UCSD-AML1 (cell line): Measurements from ENCODE around the gene EXOC3L4.

Experiments
- DNase-seq: peaks from one replicate; lab custom pipeline; 2025; ENCODE audit not compliant: unreplicated experiment; lab: John Stamatoyannopoulos, UW

Gene EXOC3L4

DNA sequence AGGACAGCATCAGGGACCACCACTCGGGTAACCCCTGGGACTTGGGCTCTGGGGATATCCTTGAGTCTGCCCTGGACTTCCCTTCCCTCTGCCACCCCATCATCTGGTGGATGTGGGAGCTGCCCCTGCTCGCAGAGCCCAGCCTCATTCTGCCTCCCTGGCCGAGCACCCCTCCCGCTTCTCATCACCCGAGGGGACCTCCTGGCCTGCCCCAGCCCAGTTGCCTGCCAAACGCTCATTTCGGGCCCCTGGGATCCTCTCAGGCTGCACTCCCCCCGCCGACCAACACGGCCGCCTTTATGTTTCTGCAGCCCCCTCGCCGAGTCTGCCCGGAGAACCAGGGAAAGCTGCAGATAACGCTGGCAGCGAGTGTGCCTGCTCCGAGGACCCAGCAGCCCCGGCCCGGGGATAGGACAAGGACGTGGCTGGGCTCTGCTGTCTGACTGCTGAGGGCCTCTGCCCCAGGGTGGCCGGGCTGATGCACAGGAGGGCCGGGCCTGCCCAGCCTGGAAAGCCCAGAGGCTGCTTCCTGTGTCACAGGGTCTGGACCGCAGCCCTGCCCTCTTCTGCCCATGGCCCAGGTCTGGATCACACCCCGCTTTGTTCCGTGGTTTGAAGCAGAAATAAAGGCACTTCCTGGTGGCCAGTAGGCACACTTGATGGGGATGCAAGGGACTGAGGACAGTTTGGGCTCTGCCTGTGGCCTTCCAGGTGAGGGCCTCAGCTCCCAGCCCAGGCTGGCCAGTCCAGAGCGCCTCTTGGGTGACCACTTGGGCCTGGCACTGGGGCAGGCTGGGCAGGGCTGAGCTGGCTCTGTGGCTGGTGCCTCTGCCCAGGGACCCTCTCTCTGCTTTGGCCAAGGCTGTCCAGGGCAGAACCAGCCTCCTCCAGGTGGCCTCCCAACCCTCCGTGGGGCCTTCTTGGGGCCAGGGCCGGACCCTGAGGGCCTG lies 4.9 kb upstream of the EXOC3L4 start:
- DNase-seq, result peak; percentile 44

DNA sequence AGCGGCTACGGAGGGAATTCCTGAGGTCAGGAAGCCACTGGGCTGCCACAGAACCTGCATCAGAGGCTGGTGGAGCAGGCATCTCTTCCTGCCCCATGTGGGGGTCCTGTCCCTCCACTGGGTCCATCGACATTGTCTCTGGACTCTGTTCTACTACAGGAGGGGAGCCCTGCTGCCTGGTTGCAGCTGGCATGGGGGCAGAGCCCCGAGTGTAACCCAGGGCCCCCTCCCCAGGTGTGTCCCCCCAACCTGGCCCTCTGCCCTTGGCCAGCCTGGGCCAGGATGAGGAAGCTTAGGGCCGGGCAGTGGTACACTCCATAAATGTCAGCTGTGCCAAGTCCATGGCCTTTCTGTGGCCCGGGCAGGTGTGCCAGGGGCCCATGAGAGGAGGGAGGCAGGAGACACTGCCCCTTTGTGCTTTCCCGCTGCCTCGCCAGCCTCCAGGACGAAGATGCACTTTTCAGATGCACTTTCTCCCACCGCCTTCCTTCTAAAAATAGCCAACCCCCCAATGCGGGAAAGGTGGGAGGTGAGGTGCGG lies 4.0 kb upstream of the EXOC3L4 start:
- no peak for DNase-seq

DNA sequence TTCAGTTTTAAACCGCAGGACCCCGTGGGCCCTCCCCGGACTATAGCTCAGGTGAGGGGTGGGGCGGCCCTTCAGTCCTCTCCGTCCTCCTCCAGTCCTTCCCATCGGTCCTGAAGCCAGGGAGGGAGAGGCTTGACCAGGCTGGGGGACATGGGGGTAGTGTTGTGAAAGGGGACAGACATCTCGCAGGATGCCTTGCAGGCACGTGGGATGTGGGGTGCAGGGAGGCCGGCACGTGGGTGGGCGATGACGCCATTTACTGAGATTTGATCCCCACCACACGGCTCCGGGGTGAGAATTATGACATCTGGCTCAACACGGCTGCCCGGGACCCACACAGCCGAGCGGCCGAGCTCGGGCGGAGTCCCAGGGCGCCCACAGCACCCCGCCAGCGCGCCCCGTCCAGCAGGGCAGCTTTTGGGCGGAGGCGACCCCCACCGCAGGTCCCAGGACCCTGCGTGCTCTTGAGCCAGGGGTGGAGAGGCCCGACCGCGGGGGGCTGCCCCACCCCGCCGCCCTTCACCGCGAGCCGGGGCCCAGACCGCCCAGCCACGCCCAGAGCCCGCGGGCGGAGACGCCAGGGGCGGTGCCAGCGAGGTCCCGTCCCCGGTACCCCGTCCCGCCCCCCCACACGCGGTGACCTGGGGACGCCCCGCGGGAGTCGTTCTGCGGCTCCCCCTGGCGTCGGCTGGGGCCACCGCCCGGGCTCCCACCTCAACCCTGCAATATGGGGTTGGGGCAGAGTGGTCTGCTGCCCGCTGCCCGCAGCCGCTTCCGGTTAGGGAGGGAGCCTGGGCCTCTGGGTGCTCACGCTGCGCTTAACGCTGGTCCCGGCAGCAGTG lies 3.3 kb upstream of the EXOC3L4 start:
- peak; percentile 82 for DNase-seq

DNA sequence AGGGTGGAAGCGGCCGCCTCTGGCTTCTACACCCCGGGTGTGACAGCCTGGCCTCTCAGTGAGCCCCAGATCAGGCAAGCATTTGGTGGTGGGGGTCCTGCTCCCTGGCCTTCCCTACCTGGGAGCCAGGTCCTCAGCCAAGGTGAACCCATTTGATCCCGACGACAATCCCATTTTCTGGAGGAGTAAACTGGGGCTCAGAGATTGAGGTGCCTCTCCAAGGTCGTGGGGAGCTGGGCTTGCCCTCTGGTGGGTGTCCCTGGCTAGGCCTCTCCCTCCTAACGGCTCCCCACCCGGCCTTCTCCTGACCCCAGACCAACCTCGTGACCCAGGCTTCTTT lies 2.7 kb upstream of the EXOC3L4 start:
- DNase-seq, result no peak

DNA sequence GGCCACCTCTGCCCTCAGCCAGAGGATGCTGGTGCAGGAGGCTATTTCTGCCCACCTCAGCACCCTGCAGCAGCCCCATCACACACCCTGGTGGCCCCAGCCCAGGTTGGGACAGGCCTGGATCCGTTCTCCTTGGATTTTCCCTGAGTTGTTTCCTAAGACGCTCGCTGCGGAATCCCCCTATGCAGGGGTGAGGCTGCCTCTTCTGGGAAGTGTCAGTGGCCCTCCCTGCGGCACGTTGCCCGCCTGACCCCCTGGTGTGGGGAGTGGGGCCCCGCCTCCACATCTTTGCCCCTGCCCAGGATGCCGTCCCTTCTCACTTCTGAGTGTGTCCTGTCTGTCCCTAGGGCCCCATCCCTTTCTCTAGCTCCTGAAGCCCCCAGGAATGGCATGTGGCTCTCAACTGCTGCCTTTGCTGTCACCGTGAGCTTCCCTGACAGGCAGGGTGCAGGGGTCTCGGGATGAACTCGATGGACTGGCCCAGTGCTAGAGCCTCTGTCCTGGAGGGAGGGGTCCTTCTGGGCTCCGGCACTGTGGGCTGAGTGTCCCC lies 594 bp upstream of the EXOC3L4 start:
- DNase-seq, result no peak

DNA sequence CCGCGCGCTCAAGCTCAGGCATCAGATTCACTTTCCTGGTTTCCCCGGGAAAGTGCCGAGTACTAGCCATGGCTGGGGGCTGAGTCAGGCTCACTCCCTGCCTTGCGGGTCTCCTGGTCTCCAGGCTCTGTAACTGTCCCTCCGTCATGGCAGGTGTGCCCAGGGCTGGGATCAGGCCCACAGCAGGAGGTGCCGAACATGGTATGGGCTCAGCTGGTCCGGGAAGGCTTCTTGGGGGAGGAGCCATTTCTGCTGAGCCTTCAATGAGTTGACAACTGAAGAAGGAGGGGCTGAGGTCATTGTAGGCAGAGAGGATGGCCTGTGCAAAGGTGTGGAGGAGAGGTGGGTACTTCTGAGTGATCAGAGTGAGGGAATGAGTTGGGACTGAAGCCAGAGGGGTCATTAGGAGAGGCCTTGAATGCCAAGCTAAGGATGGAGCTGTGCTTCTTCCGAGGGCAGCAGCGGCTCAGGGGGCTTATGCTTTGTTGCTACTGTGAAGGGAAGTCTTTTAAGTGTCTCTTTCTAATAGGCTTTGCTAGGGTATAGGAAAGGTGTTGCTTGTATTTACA lies 769 bp downstream of the EXOC3L4 start:
- DNase-seq, result no peak

DNA sequence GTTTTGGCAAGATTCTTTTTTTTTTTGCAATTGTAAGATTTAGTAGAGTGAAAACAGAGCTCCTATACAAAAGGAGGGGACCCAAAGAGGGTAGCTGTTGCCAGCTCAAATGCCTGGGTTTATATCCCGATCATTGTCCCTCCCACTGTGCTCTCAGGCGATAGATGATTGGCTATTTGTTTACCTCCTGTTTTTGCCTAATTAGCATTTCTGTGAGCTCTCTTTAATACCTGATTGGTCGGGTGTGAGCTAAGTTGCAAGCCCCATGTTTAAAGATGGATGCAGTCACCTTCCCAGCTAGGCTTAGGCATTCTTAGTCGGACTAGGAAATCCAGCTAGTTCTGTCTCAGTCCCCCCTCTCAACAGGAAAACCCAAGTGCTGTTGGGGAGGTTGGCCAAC lies 1.9 kb downstream of the EXOC3L4 start:
- DNase-seq, result no peak

DNA sequence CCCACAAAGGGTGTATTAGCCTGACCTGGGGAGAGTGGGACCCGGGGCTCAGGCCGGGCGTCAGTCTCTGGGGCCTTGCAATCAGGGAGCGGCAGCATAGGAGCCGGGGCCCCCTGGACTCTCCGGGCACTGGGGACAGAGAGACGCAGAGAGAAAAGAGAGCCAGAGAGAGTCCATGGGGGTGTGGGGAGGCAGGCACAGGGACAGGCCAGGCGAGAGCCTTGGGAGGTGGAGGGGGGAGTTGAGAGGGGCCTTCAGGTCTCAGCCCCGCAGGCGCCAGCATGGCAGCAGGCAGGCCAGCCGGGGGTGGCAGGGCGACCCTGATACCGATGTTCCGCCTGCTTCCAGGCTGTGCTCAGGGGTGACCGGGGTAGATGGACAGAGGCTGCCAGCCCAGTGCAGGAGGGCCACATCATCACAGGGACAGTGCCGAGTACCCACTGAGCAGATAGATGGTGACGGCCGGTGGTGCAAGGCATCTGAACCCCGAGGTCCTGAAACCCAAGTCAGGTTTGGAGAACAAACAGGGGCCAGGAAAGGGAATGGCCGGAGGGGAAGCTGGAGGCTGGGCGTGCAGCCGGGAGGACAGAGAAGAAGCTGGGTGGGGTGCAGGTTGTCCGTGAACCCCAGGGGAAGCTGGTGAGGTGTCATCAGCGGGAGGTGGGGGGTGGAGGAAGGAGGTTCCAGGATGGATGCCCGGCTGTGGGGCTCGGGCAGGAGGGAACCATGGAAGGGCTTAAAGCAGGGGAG lies 2.9 kb downstream of the EXOC3L4 start:
- DNase-seq, result no peak

DNA sequence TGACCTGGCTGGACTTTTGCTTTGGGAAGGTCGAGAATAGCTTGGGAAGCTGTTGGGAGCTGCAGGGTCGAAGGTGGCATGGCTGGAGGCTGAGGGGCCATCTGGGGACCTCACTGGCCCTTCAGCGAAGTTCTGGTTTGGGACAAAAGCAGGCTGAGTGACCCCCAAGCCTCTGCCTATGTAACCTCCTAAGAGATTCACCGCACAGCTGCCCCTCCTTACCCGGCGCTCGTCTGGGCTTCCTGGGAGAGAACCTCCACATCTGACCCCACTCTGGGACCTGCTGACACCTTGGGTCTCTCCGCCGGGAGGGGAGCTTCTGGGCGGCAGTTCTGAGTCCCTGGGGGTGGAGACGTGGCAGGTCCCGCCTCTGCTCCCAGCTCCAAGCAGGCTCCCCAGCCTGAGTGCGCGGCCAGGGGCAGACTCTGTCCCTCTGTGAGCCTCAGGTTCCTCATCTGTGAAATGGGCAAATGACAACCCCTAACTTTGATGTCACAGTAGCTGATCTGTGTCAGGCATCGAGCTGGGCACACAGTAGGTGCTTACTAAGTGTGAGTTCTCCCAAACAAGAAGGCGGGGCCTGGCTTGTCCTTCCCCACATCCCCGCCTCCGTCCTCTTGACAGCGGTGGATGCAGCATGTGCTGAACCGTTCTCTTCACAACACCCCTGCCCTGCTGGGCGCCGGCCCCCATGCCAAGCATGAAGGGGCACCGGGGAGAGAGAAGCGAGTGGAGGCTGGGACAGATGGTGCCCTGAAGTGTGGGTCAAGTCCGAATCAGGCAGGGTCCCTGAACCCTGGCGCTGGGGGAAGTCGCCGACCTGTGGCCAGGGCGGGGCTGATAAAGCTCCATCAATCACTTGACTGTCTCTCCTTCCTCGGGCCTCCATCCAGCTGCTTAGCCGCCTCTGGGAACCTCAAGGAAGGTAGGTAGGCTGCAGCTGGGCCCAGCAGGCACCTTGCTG lies 3.8 kb downstream of the EXOC3L4 start:
- DNase-seq, result no peak

DNA sequence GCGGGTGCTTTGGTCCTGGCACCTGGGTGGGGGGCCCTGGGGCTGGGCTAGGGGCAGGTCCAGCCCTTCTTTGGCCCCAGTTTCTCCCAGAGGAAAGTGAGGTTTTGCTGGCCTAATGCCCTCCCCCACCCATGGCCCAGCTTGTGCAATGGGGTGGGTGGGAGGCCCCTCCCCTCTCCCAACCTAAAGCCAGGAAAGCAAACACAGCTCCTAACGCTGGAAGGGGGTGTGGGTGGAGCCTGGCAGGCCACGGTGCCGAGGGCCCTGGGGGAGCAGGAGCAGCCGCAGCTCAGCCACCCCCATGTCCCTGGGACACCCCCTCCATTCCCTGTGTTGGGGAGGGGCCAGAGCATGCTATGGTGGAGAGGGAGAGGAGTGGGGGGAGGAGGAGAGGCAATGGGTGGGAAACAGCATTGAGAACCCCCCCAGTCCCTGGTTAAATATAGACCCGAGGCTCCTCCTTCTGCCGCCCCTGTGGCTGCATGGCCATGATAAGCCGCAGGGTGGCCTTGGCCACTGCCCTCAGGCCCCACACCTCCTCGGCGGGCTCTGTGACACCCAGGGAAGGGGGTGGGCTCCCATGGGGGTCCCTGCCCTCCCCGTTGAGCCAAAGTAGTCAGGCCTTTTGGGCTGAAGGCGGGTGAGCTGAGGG lies 4.7 kb downstream of the EXOC3L4 start:
- DNase-seq, result peak; percentile 70

DNA sequence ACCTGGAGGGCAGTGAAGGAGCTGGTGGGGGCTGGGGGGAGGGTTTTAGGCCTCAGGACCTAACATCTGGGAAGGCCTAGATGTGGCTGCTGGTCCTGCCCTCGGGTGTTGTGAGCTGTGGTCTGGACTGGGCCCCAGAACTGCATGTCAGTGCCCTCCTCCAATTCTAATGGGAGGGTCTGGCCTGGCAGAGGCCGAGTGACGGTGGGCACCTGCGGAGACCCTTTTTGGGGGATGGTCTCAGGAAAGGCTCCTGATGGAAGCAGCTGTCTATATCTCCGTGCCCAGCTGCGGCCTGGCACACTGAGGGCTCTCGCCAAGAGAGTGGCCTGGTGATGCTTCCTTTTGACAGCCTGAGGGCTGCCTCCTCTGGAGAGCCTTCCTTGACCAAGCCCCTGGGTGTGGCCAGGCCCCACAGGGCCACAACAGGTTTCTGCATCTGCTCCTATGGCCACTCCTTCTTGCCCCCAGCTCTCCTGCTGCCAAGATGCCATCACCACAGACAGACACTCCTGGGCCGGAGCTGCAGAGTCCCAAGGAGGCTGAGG lies 5.3 kb downstream of the EXOC3L4 start:
- no peak for DNase-seq

DNA sequence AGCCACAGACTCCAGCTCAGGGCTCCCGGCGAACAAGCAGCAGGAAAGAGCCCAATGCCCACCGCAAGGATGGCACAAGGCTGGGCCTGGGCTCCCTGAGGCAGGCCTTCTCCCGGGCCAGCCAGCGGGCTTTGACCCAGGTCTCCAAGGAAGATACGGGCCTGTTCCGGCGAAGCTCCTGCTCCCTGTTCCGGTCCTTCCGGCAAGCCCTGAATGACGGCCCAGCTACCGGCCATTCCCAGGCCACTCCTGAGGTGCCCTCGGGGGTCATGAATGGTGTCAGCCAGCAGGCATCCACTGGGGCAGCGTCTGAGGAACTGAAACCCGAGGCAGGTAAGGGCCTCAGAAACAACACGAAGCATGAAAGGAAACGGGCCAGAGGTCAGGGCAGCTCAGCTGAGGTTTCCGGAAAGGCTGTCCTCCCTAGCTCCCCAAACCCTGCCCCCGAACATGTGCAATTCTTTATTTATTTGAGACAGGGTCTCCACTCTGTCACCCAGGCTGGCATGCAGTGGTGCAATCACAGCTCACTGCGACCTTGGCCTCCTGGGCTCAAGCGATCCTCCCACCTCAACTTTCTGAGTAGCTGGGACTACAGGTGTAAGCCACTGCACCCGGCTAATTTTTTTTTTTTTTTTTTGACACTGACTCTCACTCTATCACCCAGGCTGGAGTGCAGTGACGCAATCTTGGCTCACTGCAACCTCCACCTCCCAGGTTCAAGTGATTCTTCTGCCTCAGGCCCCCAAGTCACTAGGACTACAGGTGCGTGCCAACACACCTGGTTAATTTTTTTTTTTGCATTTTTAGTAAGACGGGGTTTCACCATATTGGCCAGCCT lies 6.0 kb downstream of the EXOC3L4 start:
- no peak for DNase-seq

DNA sequence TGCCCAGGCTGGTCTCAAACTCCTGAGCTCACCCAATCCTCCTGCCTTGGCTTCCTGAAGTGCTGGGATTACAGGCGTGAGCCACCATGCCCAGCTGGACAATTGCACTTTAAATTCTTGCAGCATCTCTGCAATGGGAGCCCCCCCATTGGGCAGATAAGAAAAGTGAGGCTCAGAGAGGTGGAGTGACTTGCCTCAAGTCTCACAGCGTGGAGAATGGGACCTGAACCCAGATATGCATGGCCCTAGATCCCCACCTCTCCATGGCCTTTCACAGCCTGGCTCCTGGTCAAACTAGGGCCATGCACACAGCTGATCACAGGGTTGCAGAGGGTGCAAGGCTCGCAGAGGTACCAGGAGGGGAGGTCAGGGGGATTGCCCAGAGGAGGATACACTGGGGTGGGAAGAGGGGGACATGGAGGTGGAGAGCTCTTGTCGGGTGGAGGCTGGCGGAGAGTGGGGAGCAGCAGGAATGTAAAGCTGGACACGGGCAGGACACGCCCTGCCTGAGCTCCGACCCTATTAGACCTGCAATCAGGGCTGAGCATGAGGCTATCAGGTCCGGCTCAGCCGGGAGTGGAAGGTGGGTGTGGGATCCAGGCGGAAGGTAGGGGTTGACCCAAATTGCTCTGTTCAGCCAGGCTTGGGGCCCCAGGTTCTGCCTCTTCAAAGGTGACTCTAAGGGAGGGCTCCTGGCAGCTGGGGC lies 6.9 kb downstream of the EXOC3L4 start:
- no peak for DNase-seq

DNA sequence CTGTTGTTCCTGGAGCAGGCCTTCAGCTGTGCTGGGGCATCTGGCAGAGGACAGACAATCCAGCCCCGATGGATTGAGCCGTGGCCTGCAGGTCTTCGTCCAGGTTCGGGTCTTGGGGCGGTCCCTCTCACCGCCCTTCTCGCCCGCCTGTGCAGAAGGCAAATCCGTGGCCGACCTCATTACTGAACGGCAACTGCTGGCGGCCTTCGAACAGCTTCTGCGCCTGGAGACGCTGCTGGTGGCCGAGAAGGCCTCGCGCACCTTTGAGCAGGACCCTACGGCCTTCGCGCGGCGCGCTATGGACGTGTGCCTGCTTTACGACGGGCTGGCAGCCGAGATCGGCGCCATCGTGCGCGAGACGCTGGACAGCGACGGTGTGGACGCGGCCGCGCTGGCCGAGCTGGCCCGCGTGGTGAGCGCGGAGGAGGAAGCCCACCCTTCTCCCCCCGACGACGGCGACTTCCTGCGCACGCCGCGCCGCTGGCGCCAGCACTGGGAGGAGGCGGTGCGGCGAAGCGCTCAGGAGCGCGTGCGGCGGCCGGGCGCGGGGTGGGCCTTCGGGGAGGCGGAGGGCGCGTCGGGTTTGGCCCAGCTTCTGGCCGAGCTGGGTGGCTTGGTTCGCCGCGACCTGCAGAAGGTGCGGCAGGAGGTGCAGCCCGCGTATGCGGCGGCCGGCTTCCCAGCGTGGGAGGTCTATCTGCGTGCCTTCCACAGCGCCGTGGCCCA lies 7.6 kb downstream of the EXOC3L4 start:
- no peak for DNase-seq

DNA sequence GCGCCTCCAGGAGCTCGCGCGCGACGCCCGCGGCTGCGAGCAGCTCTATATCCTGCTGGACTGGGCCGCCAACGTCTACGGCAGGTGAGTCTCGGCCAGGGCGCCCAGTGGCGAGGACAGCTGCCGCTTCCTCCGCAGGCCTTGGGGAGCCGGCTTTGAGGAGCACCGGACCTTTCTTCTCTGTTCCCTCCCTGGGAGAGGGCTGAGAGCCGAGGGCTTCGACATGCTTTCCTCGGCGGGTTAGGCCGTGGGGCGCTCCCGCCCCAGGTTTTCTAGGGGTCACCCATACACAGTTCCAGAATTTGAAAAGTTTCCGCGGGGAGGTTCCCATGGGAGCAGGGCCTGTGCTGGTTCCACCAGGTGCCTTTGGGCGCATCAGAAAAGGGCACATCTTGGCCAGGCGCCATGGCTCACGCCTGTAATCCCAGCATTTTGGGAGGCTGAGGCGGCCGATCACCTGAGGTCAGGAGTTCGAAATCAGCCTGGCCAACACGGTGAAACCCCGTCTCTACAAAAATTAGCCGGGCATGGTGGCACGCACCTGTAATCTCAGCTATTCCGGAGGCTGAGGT lies 8.2 kb downstream of the EXOC3L4 start:
- DNase-seq, result no peak
